Measurements from ENCODE around the gene MUSTN1. TPM values are rescaled to one million over a fixed set of nuclear protein-coding genes. Genes with fewer than 3 reads are reported as not detected.
A peak's percentile ranks its signal among the peaks of the same experiment; 100 is the strongest.

The MUSTN1 gene
- total and polyA plus RNA-seq, 2 of the 13 experiments (the other 11 are each of a cell fraction or from before 2014, with no cell fraction given), result 0.84 to 1.4 TPM

- no peak for TF ChIP-seq THAP8 (CRISPR knock-in tag; IDR thresholded peaks at IDR 0.05; ENCODE audit: borderline replicate concordance)
- no peak for TF ChIP-seq TCF7 (IDR thresholded peaks at IDR 0.05; ENCODE audit: low read depth)
- TF ChIP-seq TIGD3 (CRISPR knock-in tag; IDR thresholded peaks at IDR 0.05; ENCODE audit: borderline replicate concordance), result no peak
- TF ChIP-seq BATF2 (CRISPR knock-in tag; IDR thresholded peaks at IDR 0.05), result no peak
- TF ChIP-seq KLF16 (CRISPR knock-in tag; IDR thresholded peaks at IDR 0.05), result 0 out of 4 replicates have a peak, but pooled peaks of 1 of the 2 experiments have one; percentile 9
- peak; percentile 49; the same call in 1 of the 2 replicates for TF ChIP-seq TAF1 (CRISPR knock-in tag; IDR thresholded peaks at IDR 0.05)
- peak; percentile 62 for TF ChIP-seq HIC2 (CRISPR knock-in tag; IDR thresholded peaks at IDR 0.05; ENCODE audit: low read depth)
- no peak for TF ChIP-seq NPAS2 (CRISPR knock-in tag; IDR thresholded peaks at IDR 0.05; ENCODE audit: borderline replicate concordance)
- TF ChIP-seq CCDC6 (CRISPR knock-in tag; IDR thresholded peaks at IDR 0.05), result peak; percentile 55; the same call in 1 of the 2 replicates
- 0 out of 2 replicates have a peak, but pooled peaks have one; percentile 25 for TF ChIP-seq ZNF224 (CRISPR knock-in tag; IDR thresholded peaks at IDR 0.05)
- TF ChIP-seq ZBTB49 (CRISPR knock-in tag; IDR thresholded peaks at IDR 0.05; ENCODE audit: borderline replicate concordance), result no peak
- no peak for TF ChIP-seq PLRG1 (conservative IDR thresholded peaks at IDR 0.05)
- no peak for TF ChIP-seq THAP9 (CRISPR knock-in tag; IDR thresholded peaks at IDR 0.05; ENCODE audit: borderline replicate concordance)
- TF ChIP-seq ZNF280D (CRISPR knock-in tag; IDR thresholded peaks at IDR 0.05), result no peak
- no peak for TF ChIP-seq ZKSCAN5 (CRISPR knock-in tag; IDR thresholded peaks at IDR 0.05)
These were observed 40.2 kb downstream of the MUSTN1 start, which contains the start of gene ITIH3 (continued) for GRCh38 chr3:52794612-52795099.
